Ishikawa (cell line): ENCODE data around the gene RGS6.

Experiments
- CEBPB ChIP-seq: IDR thresholded peaks from 2 replicates; pipeline ENCODE4 v1.6.1; 2012
- CREB1 ChIP-seq: IDR thresholded peaks from 2 replicates; pipeline ENCODE4 v1.6.1; 2012; ENCODE audit warnings: low read depth
- EGR1 ChIP-seq: IDR thresholded peaks from 2 replicates; pipeline ENCODE4 v1.6.1; 2012
- EP300 ChIP-seq: IDR thresholded peaks from 2 replicates; pipeline ENCODE4 v1.6.1; 2012; ENCODE audit warnings: borderline replicate concordance
- FOXM1 ChIP-seq: IDR thresholded peaks from 2 replicates; pipeline ENCODE4 v1.6.1; 2012; ENCODE audit warnings: low read depth, borderline replicate concordance
- MAX ChIP-seq: IDR thresholded peaks from 2 replicates; pipeline ENCODE4 v1.6.1; 2012
- NFIC ChIP-seq: IDR thresholded peaks from 2 replicates; pipeline ENCODE4 v1.6.1; 2012
- RAD21 ChIP-seq: IDR thresholded peaks from 2 replicates; pipeline ENCODE4 v1.6.1; 2012; ENCODE audit warnings: low read depth
- TAF1 ChIP-seq: IDR thresholded peaks from 2 replicates; pipeline ENCODE4 v1.6.1; 2012; ENCODE audit warnings: low read depth, mild to moderate bottlenecking
- TCF12 ChIP-seq: IDR thresholded peaks from 2 replicates; pipeline ENCODE4 v1.6.1; 2012; ENCODE audit warnings: low read depth
- TEAD4 ChIP-seq: IDR thresholded peaks from 2 replicates; pipeline ENCODE4 v1.6.1; 2012
- USF1 ChIP-seq: IDR thresholded peaks from 2 replicates; pipeline ENCODE4 v1.6.1; 2012
- YY1 ChIP-seq: IDR thresholded peaks from 2 replicates; pipeline ENCODE4 v1.6.1; 2012; ENCODE audit warnings: low read depth
- ZBTB7A ChIP-seq: IDR thresholded peaks from 2 replicates; pipeline ENCODE4 v1.6.1; 2012; ENCODE audit warnings: low read depth
- TF ChIP-seq, protein P1 (sequence below): IDR thresholded peaks from 2 replicates; pipeline ENCODE4 v1.6.1; 2012; ENCODE audit warnings: low read depth, mild to moderate bottlenecking

The RGS6 gene

DNA sequence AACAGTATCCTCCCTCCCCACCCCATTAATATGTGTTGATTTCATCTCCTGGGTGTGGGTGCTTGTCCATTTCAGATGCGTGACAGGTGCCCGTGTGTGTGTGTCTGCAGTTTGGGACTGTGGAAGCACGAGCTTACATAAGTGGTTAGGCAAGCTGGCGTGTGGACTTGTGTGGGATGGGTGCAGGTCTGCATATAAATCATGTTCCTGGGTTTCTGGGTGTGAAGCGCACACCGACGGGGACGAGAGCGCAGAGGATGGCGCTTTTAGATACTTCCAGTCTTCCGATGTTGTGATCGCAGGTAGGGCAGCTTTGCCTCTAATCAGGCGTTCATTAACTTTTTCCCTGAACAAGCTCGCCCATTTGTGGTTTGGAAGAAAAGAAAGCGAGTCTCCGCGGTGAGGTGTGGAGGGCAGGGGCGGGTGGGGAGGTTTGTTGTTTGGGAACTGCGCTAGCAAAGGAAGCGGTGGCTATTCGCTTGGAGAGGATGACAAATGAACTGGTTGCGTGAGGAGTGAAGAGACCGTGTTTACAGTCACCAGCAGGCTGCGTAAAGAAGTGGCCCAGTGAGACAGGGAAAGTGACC is 865 bp downstream of the RGS6 start:
- TF ChIP-seq EGR1, result no peak

GRCh38 chr14:71942904-71943694 is 10.9 kb downstream of the RGS6 start:
- TF ChIP-seq CREB1 (no peak), YY1 (no peak), ZBTB7A (no peak), NFIC (no peak), MAX (no peak), FOXM1 (no peak), TCF12 (no peak), TEAD4 (no peak), EGR1 (no peak), USF1 (no peak), EP300 (no peak), CEBPB (no peak), RAD21 (no peak), TAF1 (no peak)
- TF ChIP-seq, protein P1, sequence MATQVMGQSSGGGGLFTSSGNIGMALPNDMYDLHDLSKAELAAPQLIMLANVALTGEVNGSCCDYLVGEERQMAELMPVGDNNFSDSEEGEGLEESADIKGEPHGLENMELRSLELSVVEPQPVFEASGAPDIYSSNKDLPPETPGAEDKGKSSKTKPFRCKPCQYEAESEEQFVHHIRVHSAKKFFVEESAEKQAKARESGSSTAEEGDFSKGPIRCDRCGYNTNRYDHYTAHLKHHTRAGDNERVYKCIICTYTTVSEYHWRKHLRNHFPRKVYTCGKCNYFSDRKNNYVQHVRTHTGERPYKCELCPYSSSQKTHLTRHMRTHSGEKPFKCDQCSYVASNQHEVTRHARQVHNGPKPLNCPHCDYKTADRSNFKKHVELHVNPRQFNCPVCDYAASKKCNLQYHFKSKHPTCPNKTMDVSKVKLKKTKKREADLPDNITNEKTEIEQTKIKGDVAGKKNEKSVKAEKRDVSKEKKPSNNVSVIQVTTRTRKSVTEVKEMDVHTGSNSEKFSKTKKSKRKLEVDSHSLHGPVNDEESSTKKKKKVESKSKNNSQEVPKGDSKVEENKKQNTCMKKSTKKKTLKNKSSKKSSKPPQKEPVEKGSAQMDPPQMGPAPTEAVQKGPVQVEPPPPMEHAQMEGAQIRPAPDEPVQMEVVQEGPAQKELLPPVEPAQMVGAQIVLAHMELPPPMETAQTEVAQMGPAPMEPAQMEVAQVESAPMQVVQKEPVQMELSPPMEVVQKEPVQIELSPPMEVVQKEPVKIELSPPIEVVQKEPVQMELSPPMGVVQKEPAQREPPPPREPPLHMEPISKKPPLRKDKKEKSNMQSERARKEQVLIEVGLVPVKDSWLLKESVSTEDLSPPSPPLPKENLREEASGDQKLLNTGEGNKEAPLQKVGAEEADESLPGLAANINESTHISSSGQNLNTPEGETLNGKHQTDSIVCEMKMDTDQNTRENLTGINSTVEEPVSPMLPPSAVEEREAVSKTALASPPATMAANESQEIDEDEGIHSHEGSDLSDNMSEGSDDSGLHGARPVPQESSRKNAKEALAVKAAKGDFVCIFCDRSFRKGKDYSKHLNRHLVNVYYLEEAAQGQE, result no peak

- TF ChIP-seq TCF12 (no peak), NFIC (no peak), EP300 (no peak), RAD21 (no peak), TAF1 (no peak), FOXM1 (no peak), TEAD4 (no peak), MAX (no peak), USF1 (no peak), YY1 (no peak), EGR1 (no peak), CREB1 (no peak), ZBTB7A (no peak), CEBPB (no peak)
- TF ChIP-seq, protein P1, result no peak
Observed at GRCh38 chr14:71943695-71944018, 11.4 kb downstream of the RGS6 start.

DNA sequence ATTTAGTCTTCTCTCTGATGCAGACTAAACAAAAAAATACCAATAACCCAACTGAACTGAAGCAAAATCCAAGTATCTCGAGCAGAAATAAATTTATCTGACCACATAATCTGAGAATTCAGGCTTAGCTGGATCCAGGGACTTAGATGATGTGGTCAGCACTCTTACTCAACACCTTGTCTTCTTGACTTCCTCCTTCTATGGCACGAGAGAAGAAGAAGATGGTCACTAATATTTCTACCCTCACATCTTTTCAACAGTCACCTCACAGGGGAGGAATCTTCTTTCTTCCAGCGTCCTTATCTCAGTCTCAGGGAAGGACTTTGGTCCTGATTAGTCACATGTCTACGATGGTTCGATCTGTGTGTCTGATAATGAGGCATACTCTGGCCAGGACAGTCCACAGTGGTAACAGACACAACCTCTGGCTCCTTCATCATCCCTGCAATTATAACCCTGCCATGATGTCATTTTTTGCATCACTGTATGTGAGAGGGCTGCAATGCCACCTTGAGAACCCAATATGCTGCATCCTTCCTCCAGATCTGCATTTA is 15.8 kb downstream of the RGS6 start:
- TF ChIP-seq MAX, result no peak
- no peak for TF ChIP-seq EP300
- TF ChIP-seq RAD21, result no peak
- TF ChIP-seq TCF12, result no peak
- no peak for TF ChIP-seq USF1
- no peak for TF ChIP-seq FOXM1
- no peak for TF ChIP-seq TEAD4
- TF ChIP-seq CREB1, result no peak
- TF ChIP-seq, protein P1, result no peak
- TF ChIP-seq CEBPB, result no peak
- TF ChIP-seq TAF1, result no peak
- no peak for TF ChIP-seq ZBTB7A
- TF ChIP-seq EGR1, result no peak
- no peak for TF ChIP-seq YY1
- no peak for TF ChIP-seq NFIC
